Measurements from ENCODE around the gene MACC1. TPM values are rescaled to one million over a fixed set of nuclear protein-coding genes. Genes with fewer than 3 reads are reported as not detected.
"Not testable (repeated sequence)": the region's sequence is repeated elsewhere in the genome, so short reads cannot be mapped to it uniquely, and the experiment has no call there.

Gene MACC1
- total and polyA plus RNA-seq, 10 of the 15 experiments (the other 5 are each of a cell fraction or from before 2014, with no cell fraction given), result 6.0 to 61.1 (median 12.7) TPM

DNA sequence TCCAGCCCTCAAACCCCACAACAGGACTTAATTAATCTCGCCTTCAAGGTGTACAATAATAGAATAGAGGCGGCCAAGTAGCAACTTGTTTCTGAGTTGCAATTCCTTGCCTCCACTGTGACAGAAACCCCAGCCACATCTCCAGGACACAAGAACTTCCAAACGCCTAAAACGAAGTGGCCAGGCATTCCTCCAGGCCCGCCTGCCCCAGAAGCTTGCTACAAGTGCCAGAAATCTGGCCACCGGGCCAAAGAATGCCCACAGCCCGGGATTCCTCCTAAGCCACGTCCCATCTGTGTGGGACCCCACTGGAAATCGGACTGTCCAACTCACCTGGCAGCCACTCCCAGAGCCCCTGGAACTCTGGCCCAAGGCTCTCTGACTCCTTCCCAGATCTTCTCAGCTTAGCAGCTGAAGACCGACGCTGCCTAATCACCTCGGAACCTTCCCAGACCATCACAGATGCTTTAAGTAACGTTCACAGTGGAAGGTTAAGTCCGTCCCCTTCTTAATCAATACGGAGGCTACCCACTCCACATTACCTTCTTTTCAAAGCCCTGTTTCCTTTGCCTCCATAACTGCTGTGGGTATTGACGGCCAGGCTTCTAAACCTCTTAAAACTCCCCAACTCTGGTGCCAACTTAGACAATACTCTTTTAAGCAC lies 94.4 kb downstream of the MACC1 start:
- ATAC-seq; BruUV-seq (replicated peaks); CTCF ChIA-PET; H3K27me3 ChIP-seq (replicated peaks in 1 of 2; ENCODE audit: control insufficient read depth in 2 of 2, insufficient read depth in 2 of 2, low read length in 1 of 2); FAIRE-seq; H3K4me3 ChIP-seq; H4K20me1 ChIP-seq (ENCODE audit: control insufficient read depth, insufficient read depth); POLR2A ChIA-PET; H3K9ac ChIP-seq (ENCODE audit: control insufficient read depth, insufficient read depth, low read length); DNase-seq (ENCODE audit: low read depth, low spot score); intact Hi-C loops (cut with micrococcal nuclease; ENCODE audit: unreplicated experiment); in situ Hi-C loops (cut with MboI); H3K79me2 ChIP-seq (ENCODE audit: control insufficient read depth, insufficient read depth, low read length); H3K4me1 ChIP-seq (ENCODE audit: control insufficient read depth, insufficient read depth, low read length); H3K9me3 ChIP-seq (replicated peaks; ENCODE audit: control insufficient read depth, insufficient read depth, low read length); H3K4me2 ChIP-seq (ENCODE audit: control insufficient read depth, insufficient read depth); H3K27ac ChIP-seq (ENCODE audit: control insufficient read depth, insufficient read depth); H2AFZ ChIP-seq (ENCODE audit: control insufficient read depth, low read depth, low read length); RAD21 ChIA-PET (ENCODE audit: unreplicated experiment); H3K36me3 ChIP-seq (ENCODE audit: control insufficient read depth in 2 of 2, insufficient read depth in 2 of 2, low read length in 1 of 2): not testable (repeated sequence)
- SMC1A ChIA-PET (ENCODE audit: uncharacterized antibody, unreplicated experiment), result interaction anchor here (1.2 kb wide), 1 partner anchor 10 kb away, joined by 4 read pairs; no protein-coding TSS in a partner anchor
- 55% methylated on average over 16 of the region's 16 CpGs for WGBS (ENCODE audit: insufficient coverage, insufficient replicate concordance, low lambda C conversion rate, missing lambda C conversion rate)

DNA sequence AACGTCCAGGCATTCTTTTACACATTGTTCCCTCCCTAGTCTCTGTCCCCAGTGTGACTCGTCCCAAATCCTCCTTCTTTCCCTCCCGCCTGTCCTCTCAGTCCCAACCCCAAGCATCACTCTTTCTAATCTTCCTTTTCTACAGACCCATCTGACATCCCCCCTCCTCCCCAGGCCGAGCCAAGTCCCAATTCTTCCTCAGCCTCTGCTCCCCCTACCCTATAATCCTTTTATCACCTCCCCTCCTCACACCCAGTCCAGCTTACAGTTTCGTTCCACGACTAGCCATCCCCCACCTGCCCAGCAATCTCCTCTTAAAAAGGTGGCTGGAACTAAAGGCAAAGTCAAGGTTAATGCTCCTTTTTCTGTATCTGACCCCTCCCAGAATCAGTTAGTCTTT lies 95.1 kb downstream of the MACC1 start:
- Histone ChIP-seq H2AFZ (ENCODE audit: control insufficient read depth, low read depth, low read length) (no peak overlapping the region), H3K4me3 (no peak overlapping the region), H3K4me2 (ENCODE audit: control insufficient read depth, insufficient read depth) (no peak overlapping the region), H3K4me1 (ENCODE audit: control insufficient read depth, insufficient read depth, low read length) (no peaks in the 10 kb centered on the region), H3K27ac (ENCODE audit: control insufficient read depth, insufficient read depth) (no peak overlapping the region), H4K20me1 (ENCODE audit: control insufficient read depth, insufficient read depth) (no peaks in the 10 kb centered on the region), H3K9me3 (replicated peaks; ENCODE audit: control insufficient read depth, insufficient read depth, low read length) (no peaks in the 10 kb centered on the region), H3K36me3 (ENCODE audit: control insufficient read depth in 2 of 2, insufficient read depth in 2 of 2, low read length in 1 of 2) (no peaks in the 10 kb centered on the region), H3K9ac (ENCODE audit: control insufficient read depth, insufficient read depth, low read length) (no peak overlapping the region), H3K79me2 (ENCODE audit: control insufficient read depth, insufficient read depth, low read length) (no peaks in the 10 kb centered on the region), H3K27me3 (replicated peaks in 1 of 2; ENCODE audit: control insufficient read depth in 2 of 2, insufficient read depth in 2 of 2, low read length in 1 of 2) (no peaks in the 10 kb centered on the region)
- DNase-seq (ENCODE audit: low read depth, low spot score), result no peak
- ChIA-PET POLR2A (no interaction called here), SMC1A (ENCODE audit: uncharacterized antibody, unreplicated experiment) (interaction anchor here (1.2 kb wide), 1 partner anchor 9 kb away, joined by 4 read pairs; no protein-coding TSS in a partner anchor), RAD21 (ENCODE audit: unreplicated experiment) (no interaction called here), CTCF (no interaction called here)
- intact Hi-C loops (cut with micrococcal nuclease; ENCODE audit: unreplicated experiment), result no loop called here
- in situ Hi-C loops (cut with MboI), result no loop called here
- no peak for FAIRE-seq
- WGBS (ENCODE audit: insufficient coverage, insufficient replicate concordance, low lambda C conversion rate, missing lambda C conversion rate), result 53% methylated on average over 6 of the region's 6 CpGs
- BruUV-seq (replicated peaks), result no TSS peak
- no peak for ATAC-seq
- TF ChIP-seq LARP7 (IDR thresholded peaks at IDR 0.05), result no peak
- TF ChIP-seq, protein P1, sequence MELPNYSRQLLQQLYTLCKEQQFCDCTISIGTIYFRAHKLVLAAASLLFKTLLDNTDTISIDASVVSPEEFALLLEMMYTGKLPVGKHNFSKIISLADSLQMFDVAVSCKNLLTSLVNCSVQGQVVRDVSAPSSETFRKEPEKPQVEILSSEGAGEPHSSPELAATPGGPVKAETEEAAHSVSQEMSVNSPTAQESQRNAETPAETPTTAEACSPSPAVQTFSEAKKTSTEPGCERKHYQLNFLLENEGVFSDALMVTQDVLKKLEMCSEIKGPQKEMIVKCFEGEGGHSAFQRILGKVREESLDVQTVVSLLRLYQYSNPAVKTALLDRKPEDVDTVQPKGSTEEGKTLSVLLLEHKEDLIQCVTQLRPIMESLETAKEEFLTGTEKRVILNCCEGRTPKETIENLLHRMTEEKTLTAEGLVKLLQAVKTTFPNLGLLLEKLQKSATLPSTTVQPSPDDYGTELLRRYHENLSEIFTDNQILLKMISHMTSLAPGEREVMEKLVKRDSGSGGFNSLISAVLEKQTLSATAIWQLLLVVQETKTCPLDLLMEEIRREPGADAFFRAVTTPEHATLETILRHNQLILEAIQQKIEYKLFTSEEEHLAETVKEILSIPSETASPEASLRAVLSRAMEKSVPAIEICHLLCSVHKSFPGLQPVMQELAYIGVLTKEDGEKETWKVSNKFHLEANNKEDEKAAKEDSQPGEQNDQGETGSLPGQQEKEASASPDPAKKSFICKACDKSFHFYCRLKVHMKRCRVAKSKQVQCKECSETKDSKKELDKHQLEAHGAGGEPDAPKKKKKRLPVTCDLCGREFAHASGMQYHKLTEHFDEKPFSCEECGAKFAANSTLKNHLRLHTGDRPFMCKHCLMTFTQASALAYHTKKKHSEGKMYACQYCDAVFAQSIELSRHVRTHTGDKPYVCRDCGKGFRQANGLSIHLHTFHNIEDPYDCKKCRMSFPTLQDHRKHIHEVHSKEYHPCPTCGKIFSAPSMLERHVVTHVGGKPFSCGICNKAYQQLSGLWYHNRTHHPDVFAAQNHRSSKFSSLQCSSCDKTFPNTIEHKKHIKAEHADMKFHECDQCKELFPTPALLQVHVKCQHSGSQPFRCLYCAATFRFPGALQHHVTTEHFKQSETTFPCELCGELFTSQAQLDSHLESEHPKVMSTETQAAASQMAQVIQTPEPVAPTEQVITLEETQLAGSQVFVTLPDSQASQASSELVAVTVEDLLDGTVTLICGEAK (IDR thresholded peaks at IDR 0.05; ENCODE audit: borderline replicate concordance), result no peak
- no peak for TF ChIP-seq ZNF274 (IDR thresholded peaks at IDR 0.05; ENCODE audit: insufficient read depth, insufficient read length)
- no peak for TF ChIP-seq SMARCA5 (IDR thresholded peaks at IDR 0.05)
- no peak for TF ChIP-seq TARDBP (IDR thresholded peaks at IDR 0.05; ENCODE audit: borderline replicate concordance)
- TF ChIP-seq, protein P2, sequence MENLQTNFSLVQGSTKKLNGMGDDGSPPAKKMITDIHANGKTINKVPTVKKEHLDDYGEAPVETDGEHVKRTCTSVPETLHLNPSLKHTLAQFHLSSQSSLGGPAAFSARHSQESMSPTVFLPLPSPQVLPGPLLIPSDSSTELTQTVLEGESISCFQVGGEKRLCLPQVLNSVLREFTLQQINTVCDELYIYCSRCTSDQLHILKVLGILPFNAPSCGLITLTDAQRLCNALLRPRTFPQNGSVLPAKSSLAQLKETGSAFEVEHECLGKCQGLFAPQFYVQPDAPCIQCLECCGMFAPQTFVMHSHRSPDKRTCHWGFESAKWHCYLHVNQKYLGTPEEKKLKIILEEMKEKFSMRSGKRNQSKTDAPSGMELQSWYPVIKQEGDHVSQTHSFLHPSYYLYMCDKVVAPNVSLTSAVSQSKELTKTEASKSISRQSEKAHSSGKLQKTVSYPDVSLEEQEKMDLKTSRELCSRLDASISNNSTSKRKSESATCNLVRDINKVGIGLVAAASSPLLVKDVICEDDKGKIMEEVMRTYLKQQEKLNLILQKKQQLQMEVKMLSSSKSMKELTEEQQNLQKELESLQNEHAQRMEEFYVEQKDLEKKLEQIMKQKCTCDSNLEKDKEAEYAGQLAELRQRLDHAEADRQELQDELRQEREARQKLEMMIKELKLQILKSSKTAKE (IDR thresholded peaks at IDR 0.05; ENCODE audit: low read depth, poor library complexity, severe bottlenecking), result no peak
- no peak for TF ChIP-seq TCF3 (IDR thresholded peaks at IDR 0.05; ENCODE audit: borderline replicate concordance, insufficient read depth, low read depth, low read length)
- TF ChIP-seq ETV6 (conservative IDR thresholded peaks at IDR 0.05 in 1 of 2, IDR thresholded peaks at IDR 0.05 in 1 of 2; ENCODE audit: borderline replicate concordance in 1 of 2, low read depth in 1 of 2), result no peak

Measured in GM12878 (cell line).